ENCODE results near the gene KDM4C.
"Not testable (repeated sequence)": the region's sequence is repeated elsewhere in the genome, so short reads cannot be mapped to it uniquely, and the experiment has no call there.

The KDM4C gene

DNA sequence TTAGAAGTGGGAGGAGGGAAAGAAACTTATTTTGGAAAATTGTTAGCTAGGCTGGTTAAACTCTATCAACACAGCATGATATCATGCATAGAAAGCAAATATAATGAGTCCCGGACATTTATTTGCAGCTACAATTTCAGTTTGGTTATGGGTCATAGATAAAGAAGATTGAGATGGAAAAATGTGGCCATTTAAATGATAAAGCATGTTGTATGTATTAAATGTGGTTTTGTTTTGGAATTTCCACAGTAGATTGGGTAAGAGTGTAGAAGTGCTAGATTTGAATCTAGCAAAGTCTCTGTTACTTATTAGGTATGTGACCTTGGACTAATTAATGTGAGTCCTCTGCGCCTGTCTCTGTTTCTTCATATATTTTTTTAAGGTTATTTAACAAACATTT, 217.4 kb downstream of the KDM4C start:
- DNase-seq (ENCODE audit: low spot score): no peak

DNA sequence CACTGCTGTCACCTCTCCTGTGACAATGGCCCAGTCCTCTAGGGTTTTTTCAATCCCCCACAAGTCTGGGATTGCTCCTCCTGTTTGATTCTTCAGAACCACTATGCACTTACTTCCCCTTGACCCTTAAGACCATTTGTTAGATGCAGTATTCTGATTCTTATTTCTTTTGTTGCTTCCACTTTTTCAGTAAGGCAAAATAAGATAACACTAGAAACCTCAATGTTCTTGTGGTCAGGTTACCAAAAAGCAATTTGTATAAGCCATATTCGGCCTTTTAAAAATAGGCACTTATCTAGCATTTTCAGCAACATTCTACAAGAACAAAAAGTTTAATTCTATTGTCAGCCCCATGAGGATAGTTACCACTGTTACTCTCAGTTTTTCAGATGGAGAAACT, 220.0 kb downstream of the KDM4C start:
- DNase-seq (ENCODE audit: low spot score): no peak

DNA sequence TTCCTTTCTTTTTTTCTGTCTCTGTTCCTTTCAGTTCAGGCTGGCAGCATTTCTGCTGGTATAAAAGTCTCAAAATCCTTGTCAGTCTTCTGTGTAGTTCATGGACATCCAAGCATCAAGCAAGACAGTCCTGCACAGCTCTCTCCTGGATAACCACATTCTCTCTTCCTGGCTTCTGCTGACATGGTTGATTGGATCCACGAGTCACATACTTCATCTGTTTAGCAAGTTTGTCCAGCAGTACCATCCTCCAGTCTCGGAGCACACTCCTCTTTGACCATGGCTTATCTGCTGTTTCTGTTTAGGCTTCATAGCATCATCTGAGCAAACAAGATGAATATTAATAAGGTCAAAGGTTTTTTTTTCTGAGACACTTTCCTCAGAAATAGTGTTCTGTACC, 220.8 kb downstream of the KDM4C start:
- no peak for DNase-seq (ENCODE audit: low spot score)

DNA sequence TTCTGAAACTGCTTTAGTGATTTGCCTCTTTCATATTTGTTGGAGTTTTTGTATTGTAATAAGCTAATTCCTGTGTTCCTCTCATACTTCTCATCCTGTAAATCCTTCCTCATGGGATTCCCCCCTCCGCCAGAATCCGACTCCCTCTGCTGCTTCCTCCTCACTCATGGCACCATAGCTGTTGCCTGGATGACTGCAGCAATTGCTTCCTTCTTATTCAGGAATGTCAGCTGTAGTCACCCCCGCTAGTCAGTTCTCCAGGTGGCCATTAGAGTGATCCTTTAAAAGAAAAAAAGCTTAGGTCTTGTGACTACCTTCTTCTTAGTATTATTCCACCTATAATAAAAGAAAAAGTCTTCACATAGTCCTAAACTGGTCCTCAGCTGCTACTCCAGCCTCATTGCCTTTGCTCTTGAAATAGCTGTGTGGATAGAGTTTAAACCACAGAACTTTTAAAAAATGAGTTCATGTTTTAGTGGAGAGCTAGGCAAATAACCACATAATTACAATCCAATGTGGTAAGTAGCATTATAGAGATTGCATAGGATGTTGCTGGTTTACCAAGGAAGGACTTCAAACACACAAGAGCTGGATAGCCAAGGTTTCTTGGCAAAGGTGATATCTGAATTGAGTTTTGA, 227.3 kb downstream of the KDM4C start:
- DNase-seq (ENCODE audit: low spot score): no peak

DNA sequence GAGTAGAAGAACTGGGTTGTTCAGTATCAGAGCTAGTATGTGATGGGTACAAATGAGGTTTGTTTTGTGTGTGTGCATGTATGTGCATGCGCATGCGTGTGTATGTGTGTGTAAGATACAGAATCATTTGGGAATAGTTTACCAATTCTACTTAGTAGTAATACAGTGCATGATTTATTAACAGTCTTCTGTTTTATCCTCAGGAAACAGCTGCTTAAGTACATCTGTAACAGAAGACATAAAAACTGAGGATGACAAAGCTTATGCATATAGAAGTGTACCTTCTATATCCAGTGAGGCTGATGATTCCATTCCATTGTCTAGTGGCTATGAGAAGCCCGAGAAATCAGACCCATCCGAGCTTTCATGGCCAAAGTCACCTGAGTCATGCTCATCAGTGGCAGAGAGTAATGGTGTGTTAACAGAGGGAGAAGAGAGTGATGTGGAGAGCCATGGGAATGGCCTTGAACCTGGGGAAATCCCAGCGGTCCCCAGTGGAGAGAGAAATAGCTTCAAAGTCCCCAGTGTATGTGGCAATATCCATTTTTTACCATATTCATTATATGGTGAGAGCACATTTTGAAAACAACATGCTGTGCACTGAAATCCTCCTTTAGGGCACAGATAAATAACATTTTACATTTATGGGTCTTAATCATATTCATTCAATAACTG, 228.5 kb downstream of the KDM4C start:
- no peak for DNase-seq (ENCODE audit: low spot score)

DNA sequence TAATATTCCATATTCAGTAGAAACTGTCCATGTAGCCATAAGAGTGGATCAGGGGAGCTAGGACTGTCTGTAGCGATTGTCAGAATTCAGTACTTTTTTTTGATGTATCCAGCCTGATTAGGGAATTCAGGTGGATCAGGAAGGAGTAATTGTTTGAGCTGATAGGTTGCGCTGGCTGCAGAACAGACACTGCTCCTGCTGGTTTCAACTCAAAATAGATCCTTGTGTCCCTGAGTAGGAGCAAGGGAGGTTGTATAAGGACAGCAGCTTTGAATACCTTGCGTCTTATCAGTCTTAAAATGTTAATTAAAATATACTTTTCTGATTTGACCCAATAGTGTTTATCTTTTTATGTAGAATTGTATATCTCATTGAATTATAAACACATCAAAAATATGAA, 229.6 kb downstream of the KDM4C start:
- no peak for DNase-seq (ENCODE audit: low spot score)

DNA sequence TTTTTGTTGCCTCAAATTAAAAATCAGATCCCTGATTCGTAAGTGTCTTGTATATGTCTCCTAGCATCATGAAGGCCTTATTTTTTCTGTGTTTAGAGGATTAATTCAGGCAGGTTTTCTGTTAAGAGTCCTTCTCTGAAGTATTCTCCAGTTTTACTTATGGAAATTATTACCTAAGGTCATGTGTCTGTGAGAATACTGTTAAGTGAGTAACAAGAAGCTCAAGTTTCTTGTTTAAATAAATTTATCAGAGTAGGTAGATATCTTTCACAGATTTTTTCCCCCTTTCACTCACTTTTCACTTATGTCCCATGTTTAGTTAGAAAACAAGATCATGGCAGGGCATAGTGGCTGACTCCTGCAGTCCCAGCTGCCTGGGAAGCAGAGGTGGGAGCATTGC, 233.6 kb downstream of the KDM4C start:
- DNase-seq (ENCODE audit: low spot score): no peak

DNA sequence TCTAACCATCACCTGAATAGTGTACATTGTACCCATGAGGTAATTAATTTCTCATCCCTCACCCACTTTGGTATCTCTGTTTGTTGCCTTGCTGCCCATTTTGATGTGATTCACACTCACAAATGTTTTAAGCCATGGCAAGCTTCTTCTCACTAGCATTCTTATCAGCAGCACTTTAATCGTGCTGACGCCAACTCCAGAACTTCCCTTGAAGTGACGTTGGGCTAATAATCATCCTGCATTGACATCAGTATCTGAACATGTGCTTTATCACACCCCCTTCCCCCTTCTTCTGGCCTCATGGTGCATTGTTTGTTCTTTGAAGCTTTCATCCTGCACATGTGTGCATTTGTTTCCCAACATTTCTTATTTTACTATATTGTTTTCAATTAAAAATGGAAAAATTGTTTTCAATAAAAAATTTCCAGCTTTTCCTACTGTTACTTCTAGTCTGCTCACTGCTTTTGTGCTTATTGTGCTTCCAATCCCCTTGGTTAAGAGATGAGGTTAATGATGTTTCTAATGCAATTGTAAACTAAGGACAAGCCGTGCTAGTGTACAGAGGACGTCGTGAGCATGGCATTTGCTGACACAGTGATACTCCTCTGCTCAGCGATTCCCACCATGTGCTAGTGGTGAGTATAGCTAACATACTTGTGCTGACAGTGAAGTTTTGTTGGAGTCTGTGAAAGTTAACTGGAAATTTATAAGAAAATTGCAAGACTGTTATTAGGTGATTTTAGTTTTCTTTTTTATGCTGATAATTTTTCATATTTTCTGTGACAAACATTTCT, 238.5 kb downstream of the KDM4C start:
- no peak for DNase-seq (ENCODE audit: low spot score)

DNA sequence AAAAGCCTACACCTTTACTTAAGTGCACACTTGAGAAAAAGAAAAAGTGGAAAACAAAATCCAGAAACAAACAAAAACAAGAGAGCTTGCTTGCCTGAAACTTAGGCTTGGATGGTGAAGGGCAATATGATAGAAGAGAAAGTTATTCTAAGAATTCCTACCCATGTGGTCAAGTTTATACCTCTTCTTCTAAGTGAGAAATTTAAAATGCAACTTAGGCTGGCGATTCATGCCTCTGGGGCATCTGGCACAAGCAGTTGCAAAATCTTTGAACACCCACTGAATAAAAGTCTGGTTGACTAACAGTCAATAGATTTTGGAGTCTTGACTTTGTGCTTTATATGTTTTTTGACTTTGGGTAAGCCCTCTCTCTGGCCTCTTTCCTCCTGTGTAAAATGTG, 239.6 kb downstream of the KDM4C start:
- no peak for DNase-seq (ENCODE audit: low spot score)

DNA sequence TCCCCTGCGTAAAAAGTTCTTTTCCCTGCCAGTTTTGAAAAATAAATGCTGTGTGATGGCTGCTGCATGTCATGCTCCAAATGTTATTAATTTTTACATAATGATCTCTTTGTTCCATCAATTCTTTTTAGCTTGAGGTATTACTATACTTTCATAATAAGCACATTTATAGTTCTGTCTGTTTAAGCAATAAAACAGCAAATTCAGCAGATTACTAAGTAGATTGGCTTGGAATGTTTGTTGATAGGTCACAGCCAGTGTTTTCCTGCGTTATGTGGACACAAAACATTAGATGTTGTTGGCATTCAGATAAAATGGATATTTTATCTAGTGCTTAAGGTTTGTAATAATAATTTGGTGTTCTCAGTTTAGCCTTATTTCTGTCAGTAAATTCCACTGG, 242.0 kb downstream of the KDM4C start:
- no peak for DNase-seq (ENCODE audit: low spot score)

DNA sequence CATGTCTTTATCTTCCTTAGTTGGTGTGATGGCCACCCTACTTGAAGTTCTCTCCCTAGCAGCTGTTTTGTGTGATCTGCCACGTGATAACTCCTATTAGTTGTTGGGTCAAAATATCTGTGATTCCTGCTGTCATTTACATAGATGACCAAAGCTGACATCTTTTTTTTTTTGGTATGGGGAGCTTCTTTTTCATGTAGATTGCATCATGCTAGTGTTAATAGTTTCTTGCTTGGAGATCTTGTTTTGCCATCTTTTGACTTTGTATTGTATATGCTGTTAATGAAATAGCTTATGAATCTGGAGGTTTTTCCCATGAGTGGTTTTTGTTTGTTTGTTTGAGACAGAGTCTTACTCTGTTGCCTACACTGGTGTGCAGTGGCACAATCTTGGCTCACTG, 243.8 kb downstream of the KDM4C start:
- no peak for DNase-seq (ENCODE audit: low spot score)

DNA sequence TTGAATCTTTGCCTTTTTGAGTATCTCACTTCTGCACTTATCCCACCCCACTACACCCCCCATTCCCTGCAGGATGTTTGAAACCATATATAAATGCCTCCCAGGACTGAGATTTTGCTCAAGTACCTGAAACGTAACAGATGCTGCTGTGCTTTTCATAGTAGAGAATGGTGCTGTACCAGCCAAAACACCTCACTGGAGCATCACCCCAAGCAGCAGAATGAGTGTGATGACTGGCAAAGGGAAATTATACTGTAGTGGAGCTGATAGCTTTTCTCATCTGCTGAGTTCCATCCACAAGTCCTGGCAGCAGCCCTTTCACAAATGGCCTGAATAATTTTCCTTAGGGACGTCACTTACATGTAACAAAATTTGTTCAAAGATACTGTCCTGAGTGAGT, 246.1 kb downstream of the KDM4C start:
- no peak for DNase-seq (ENCODE audit: low spot score)

DNA sequence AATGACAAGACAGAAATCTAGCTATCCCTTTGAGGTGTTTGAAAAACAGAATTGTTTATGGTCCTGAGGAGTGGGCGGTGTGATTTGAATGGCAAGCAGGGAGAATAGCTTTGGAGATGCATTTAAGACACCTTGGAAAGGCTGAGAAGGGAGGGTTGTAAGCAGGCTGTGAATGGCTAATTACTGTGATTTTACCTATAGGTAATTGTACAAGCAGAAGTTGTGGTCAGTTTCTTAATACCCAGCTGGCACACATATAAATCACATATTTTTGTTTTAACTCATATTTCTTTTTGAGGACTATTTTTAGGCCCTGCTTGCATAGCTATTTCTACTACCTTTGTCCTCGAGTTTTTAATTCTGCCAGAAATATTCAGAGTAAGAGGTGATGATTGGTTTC, 248.6 kb downstream of the KDM4C start:
- DNase-seq (ENCODE audit: low spot score): no peak

DNA sequence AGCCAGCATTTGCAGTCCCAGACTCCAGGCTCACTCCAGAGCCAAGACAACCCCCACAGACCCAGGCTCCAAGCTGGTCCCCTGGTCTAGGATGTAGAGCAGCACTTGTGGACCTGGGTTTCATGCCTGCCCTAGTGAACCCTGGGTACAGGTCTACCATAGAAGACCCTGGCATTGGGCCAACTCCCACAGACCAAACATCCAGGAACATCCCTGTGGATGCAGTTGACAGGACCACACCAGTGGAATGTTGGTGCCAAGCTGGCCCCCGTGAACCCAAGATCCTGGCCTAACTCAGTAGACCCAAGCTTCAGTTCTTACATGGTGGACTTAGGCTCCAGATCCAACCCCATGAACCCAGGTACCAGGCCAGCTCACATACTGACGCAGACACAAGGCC, 250.6 kb downstream of the KDM4C start:
- DNase-seq (ENCODE audit: low spot score): no peak

DNA sequence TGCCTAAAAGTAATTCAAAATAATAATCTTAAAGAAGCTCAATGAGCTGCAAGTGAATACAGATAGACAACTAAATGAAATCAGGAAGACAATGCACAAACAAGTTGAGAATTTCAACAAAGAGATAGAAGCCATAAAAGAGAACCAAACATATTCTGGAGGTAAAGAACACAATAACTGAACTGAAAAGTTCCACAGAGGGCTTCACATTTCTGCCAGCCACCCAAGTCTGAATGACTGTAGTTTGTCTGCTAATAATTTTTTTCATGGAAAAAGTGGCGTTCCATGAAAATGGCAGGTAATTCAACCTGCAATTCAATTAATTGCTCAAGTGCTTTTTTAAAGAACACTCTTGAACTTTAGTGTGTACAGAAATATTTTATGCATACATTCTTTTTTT, 251.3 kb downstream of the KDM4C start:
- DNase-seq (ENCODE audit: low spot score): no peak

DNA sequence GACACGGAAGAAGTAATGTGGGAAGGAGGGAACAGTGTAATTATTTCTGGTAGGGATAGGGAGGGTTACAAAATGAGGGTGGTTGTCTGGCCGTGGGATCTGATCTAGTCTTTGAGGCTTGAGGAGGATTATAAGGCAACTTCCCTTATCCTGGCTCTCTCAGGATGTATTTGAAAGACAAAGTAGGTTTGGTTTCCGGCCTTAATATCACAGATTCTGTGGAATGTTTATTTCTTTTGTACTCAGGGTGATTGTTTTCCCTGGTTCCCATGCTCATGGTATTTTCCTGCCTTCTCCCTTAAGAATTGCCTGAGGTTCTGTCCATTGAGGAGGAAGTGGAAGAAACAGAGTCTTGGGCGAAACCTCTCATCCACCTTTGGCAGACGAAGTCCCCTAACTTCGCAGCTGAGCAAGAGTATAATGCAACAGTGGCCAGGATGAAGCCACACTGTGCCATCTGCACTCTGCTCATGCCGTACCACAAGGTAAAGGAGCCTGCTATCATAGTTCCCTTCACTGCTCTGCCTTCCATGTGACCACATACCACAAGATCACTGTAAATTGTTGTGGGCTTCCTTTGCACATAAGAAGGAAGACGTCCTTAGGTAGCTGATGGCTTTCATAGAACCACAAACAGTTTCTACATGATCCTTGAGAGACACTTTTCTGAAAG, 253.8 kb downstream of the KDM4C start:
- DNase-seq (ENCODE audit: low spot score): no peak

DNA sequence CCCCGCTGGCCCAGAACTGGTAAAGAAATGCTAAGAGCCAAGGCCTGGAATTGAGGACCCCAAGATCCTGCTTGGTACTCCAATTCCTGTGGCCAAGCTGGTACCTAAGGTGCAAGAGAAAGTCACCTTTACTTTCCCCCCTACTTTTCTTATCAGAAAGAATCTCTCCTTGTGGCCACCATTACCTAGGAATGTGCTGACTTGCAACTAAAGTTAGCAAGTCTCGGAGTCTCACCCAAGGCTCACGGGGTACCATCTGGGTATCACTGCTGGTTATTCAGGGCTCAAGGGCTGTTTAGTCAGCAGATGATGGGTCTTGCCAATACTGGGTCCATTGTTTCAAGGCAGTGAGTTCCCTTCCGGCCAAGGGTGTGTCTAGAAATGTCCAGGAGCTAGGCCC, 270.2 kb downstream of the KDM4C start:
- no peak for DNase-seq (ENCODE audit: low spot score)

DNA sequence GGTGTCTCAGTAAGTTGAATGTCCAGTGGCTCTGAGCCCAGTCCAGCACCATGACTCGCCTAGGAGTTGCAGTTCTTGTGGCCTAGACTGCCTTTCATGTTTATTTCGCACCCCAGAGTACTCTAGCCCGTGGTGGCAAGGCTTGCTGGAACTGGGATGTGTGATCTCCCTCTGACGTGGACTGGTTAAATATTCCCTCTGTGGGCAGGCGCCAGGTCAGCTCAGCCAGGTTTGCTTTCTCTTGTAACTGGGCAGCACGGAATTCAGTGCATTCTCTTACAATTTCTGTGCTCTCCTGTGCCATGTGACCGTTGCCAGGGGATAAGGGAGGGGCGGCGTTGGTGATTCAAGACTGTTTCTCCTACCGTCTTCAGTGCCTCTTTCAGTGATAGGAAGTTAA, 270.8 kb downstream of the KDM4C start:
- DNase-seq (ENCODE audit: low spot score): no peak

DNA sequence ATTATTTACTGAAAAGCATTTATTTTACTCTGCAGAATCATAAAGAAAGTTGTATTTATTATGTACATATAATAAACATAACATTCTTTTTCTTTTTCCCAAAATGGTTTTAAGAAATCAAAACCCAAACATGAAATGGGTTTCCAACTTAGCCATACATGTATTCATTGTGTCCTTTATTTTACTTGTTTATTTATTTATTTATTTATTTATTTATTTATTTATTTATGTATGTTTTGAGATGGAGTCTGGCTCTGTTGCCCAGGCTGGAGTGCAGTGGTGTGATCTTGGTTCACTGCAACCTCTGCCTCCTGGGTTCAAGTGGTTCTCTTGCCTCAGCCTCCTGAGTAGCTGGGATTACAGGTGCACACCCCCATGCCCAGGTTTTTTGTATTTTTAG, 273.2 kb downstream of the KDM4C start:
- DNase-seq (ENCODE audit: low spot score): not testable (repeated sequence)

DNA sequence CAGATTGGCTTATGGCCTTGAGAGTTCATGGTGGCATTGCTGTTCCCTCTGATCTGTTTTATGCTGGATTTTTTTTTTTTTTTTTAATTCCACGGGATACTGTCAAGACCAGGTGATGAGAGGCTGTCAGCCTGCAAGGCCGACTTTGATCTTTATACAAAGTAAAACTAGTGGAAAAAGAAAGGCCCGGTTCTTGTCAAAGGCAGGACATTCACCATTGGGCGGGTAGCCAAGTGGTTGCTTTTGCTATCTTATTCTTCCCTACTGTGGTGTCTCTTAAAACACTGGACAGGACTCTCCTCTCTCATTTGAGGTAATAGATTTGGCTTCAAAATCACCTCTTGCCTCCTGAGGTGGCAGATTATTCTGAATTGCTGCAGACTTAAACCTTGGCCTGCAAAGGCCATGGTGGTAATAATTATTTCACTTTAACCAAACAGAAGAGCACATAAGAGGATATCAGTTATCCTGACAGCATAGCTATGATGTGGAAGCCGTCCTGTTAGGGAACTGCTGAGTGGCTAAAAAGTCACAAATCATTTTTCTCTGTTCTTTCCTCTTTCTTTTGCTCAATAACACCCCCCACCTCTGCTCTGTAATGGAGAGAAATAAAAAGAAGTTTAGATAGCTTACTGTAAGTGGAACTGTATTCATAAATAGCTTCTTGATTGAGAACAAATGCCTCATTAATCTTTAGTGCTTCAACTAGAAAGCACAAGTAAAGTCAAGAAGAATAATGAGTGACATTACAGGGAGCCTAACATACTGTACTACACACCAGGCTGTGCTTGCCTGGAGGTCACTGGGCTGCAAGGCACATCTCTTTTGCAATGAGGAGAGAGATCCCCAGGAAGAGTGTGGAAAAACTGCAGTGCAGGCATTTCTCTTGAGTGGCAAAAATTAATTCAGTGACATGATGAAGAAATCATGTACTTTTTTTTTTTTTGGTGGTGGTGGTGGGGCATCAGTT, 275.6 kb downstream of the KDM4C start:
- no peak for DNase-seq (ENCODE audit: low spot score)

DNA sequence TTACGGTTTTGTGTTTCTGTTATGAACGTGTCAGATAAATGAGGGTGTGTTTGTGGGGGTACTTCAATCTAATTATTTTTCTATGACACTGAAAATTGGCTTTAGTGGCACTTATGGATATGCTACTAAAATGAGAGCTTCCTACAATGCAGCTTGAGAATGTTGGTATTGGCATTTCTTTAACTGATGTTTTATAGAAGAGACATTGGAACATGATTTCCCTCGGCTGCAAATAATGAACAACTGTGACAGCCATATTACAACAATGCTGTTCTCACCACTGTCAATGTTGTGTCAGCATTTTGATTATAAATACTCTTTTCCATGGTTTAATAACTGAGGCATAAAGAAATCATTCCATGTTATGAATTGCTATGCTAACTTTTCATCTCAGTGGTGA, 279.4 kb downstream of the KDM4C start:
- DNase-seq (ENCODE audit: low spot score): no peak

DNA sequence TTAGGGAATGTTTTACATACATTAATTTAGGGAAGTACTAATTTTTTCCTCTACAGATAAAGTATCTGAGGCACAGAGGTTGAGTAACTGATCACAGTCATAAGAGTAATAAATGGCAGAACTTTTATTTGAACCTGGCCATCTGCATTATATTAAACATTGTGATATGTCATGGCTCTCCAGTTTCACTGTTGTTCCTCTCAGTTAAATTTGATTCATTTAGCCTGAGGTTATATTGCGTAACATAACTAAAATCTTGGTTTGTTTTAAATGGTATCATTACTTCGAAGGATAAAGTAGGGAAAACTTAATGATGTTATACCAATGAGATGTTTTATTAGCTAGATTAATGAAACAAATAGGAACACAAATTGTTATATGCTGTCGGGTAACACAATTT, 284.4 kb downstream of the KDM4C start:
- no peak for DNase-seq (ENCODE audit: low spot score)
